GM21576 (cell line): Measurements from ENCODE around the gene SSR1.

Source experiments
- ATAC-seq: cut with Tn5 transposase; IDR thresholded peaks from one replicate; pipeline ENCODE4 v1.9.1; 2021; ENCODE audit warnings: mild to moderate bottlenecking, moderate library complexity; ENCODE audit not compliant: unreplicated experiment

SSR1 gene

DNA sequence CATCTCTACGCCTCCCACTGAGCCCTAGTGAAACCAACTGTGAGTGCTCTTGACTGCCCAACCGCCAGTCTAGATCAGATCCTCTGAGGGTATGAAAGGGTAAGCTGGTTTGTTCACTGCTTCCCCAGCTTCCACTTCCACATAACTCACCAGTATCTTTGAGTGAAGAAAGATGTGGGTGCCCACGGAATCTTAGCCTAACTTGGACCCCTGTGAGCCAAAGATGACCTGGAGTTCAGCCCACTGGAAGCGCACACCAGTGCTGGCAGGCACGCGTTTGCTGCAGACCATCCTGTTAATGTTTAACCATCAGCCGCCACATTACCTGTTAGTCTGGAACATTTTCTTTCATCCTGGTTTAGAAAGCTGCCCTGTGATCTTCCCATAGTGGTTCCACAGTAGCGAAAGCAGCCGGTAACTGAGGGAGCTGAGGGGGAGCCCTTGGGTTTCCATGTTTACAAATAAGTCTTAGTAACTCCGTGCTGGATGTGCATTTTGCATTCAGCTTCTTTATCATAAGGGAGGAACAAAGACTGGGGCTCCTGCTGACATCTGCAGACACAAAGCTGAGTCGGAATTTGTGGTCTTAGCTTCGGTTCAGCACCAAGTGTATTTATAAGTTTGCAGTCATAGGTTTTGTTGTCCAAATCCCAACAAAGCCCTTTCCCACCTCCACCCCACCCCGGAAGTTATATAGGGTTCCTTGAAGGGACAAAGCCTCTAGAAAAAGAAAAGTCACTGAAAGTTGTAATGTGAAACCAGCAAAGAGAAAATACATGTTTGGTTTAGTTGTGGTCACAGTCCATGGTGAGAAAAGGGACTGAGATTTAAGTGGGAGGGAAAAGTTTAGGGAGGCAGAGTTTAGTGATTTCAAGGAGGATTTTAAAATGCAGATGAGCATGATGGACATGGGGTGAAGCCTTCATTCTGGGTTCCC lies 71.0 kb downstream of the SSR1 start:
- no peak for ATAC-seq

- ATAC-seq: no peak
These were observed 71.8 kb downstream of the SSR1 start for GRCh38 chr6:7241160-7241559.

GRCh38 chr6:7240351-7240750 lies 72.6 kb downstream of the SSR1 start:
- ATAC-seq: no peak

DNA sequence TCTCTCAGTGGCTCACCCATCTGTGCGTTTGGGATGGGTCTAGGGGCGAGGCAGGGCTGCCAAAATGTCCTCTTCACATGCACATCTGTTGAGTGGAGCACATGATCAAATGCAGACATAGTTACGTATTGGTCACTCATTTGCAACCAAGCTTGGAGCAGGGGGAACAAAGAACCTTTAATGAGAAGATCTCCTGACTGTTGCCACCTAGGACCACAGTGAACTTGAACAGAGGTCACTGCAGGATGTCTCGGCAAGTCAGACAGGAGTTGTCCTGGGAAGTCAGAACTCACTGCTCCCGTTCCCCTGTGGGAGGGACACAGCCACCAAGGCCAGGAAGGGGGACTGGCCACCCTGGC lies 73.4 kb downstream of the SSR1 start:
- ATAC-seq: no peak

DNA sequence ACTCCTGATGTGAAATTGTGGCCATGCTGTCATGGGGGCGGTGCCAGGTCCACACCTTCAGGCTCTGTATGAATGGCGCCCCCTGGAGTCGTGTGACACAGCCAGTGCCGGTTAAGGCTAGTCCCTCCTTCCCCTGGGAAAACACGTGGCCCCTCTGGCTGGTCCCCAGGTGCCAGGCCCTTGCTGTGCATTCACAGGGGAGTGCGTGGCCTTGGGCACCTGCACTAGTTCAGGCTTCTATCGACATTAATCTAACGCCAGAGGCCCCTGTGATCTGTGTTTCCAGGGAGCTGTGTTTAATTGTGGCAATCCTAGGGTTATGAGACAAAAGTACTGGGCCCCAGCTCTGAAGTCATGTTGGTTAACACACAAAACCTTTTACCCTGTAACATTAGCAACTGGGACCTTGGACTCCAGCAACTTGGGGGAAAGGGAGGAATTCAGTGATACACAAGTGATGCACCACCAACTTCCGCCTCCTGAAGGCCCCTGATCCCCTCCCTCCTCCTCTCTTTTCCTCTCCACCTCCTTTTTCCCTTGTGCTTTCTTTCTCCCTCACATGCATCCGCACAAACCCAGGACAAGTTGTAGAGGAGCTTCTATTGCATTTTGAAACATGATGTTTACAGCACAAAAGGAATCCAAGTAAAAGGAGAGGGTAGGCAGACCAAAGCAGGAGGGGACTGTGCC lies 74.0 kb downstream of the SSR1 start:
- no peak for ATAC-seq

- ATAC-seq: no peak
These were observed 74.5 kb downstream of the SSR1 start for GRCh38 chr6:7238526-7238899.

DNA sequence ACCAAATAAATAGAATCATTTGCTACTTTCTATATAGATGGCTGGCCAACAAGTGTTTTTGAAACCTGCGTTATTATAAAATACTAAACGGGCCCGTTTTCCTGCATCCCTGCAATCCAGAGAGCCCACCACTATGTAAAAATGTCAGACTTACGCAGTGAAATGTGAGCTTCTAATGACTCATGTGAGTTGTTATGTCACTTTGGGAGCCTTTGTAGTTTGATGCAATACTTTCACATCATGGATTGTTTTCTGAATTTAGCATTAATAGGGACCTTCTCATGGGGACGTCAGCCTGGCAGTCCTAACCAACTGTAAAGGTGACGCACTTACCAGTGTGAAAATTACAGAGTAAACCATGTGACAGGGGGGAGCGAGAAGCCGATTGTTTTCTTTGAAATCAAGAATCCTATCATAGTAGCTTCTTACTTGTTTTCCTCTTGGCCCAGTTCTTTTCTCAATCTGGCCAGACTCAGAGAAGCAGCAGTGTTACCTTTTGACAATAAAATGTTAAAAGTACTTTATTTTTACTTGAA lies 75.3 kb downstream of the SSR1 start:
- ATAC-seq: no peak

DNA sequence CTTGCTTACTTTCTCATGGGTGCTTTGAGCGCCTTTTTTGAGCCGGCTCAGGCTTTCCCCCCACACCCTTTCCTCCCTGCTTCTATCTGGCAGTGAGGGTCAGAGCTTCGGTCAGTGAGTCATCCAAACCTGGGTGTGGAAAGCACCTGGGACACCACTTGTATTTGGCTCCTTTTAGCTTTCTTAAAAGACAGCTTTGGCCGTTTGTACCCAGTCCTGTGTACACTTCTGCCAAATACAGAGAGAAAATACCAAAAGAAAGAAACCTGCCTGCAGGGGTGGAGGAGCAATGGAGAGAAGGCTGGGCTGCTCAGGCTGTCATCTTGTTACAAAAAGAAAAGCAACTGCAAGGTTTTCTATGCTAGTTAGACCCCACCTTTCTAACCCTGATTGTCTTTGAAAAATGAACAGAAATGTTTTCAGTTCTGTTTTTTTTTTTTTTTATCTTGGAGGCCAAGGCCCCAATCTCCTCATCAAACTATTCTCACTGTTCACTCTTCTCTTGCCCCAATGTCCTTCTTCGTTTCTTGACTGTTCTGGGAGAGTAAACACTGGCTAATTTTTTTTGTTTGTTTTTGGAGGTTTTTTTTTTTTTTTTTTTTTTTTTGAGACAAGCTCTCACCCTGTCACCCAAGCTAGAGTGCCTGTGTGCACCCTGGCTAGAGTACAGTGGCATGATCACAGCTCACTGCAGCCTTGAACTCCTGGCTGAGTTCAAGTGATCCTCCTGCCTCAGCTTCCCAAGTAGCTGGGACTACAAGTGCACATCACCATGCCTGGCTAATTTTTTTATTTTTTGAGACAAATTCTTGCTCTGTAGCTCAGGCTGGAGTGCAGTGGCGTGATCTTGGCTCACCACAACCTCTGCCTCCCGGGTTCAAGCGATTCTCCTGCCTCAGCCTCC lies 76.4 kb downstream of the SSR1 start:
- ATAC-seq: peak; percentile 42

DNA sequence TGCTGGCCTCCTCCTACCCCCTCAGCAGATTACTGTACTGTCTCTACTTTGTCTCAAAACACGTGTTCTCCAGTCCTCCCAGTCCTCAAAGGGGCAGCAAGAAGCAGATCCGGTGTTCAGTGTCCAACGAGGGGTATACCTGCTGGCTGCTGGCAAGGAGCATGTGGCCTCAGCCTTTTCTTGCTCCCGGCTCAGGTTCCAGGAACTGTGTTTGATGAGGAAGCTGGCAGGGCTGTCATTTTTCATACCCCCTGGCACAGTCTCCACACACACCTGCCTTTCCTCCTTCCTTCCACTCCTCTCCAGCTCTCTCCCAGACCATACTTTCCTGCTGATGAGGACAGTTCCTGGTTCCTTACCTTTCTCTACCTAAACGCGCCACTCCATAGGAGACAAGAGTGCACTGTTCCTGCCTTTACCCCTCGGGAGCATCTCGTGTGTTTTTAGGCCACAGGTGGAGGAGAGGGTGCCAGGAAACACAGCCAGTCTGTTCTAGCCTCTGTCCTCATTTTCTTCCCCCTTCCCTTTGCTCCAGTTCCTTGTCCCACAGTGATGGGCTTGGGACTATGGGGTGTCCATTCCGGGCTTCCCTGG lies 77.2 kb downstream of the SSR1 start:
- ATAC-seq: no peak

GRCh38 chr6:7234547-7234946 lies 78.5 kb downstream of the SSR1 start:
- no peak for ATAC-seq

- no peak for ATAC-seq
These were observed 80.6 kb downstream of the SSR1 start for GRCh38 chr6:7232351-7232750.

DNA sequence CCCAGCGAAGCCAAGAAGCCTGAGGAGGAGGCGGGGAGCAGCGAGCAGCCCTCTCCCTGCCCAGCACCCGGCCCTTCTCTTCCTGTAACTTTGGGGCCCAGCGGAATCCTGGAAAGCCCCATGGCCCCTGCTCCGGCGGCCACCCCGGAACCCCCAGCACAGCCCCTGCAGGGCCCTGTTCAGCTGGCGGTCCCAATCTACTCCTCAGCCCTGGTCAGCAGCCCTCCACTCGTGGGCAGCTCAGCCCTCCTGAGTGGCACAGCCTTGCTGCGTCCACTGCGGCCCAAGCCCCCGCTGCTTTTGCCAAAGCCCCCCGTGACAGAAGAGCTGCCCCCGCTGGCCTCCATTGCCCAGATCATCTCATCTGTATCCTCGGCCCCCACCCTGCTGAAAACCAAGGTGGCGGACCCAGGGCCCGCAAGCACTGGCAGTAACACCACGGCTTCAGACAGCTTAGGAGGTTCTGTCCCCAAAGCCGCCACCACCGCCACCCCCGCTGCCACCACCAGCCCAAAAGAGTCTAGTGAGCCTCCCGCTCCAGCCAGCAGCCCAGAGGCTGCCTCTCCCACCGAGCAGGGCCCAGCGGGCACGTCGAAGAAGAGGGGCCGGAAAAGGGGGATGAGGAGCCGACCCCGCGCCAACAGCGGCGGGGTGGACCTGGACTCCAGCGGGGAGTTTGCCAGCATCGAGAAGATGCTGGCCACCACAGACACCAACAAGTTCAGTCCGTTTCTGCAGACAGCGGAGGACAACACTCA lies 81.9 kb downstream of the SSR1 start:
- ATAC-seq: no peak

GRCh38 chr6:7230327-7230691 lies 82.7 kb downstream of the SSR1 start:
- no peak for ATAC-seq

DNA sequence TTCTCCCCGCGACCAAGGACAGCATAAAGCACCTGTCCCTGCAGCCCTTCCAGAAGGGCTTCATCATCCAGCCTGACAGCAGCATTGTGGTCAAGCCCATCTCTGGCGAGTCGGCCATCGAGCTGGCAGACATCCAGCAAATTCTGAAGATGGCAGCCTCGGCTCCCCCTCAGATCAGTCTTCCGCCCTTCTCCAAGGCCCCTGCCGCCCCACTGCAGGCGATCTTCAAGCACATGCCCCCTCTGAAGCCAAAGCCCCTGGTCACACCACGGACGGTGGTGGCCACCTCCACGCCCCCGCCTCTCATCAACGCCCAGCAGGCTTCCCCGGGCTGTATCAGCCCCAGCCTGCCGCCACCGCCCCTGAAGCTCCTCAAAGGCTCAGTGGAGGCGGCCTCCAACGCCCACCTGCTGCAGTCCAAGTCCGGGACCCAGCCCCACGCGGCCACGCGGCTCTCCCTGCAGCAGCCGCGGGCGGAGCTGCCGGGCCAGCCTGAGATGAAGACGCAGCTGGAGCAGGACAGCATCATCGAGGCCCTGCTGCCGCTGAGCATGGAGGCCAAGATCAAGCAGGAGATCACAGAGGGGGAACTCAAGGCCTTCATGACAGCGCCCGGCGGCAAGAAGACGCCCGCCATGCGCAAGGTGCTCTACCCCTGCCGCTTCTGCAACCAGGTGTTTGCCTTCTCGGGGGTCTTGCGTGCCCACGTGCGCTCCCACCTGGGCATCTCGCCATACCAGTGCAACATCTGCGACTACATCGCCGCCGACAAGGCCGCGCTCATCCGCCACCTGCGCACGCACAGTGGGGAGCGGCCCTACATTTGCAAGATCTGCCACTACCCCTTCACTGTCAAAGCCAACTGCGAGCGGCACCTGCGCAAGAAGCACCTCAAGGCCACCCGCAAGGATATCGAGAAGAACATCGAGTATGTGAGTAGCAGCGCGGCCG lies 83.3 kb downstream of the SSR1 start:
- no peak for ATAC-seq

DNA sequence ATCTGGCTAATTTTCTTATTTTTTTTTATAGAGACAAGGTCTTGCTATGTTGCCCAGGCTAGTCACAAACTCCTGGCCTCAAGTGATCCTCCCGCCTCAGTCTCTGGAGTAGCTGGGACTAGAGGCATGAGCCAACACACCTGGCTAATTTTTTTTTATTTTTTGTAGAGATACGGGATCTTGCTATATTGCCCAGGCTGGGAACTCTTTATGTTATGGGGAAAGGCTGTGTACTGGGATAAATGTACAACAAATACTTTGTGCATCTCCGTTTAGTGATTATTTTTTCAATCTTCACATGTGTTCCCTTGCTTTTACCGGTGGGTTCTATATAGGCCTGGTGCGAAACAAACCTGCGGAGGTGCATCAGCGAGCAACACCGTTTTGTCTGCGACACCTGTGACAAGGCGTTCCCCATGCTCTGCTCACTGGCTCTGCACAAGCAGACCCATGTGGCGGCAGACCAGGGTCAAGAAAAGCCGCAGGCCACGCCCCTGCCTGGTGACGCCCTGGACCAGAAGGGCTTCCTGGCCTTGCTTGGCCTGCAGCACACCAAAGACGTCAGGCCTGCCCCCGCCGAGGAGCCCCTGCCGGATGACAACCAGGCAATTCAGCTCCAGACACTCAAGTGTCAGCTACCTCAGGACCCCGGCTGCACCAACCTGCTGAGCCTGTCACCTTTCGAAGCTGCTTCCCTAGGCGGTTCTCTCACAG lies 84.2 kb downstream of the SSR1 start:
- no peak for ATAC-seq

GRCh38 chr6:7224731-7225130 lies 88.3 kb downstream of the SSR1 start:
- no peak for ATAC-seq

- ATAC-seq: no peak
These were observed 90.8 kb downstream of the SSR1 start for GRCh38 chr6:7222197-7222596.

- no peak for ATAC-seq
These were observed 93.7 kb downstream of the SSR1 start for GRCh38 chr6:7219310-7219709.
